ENCODE results near the gene LCN12.
A peak's percentile ranks its signal among the peaks of the same experiment; 100 is the strongest.
"Not testable (repeated sequence)": the region's sequence is repeated elsewhere in the genome, so short reads cannot be mapped to it uniquely, and the experiment has no call there.

Gene LCN12

GRCh38 chr9:136991993-136992818, 40.1 kb downstream of the LCN12 start, which contains the start of gene PAXX:
PAXX (plus strand) TSS chr9:136992422; CDS start chr9:136992444, 22 bp downstream.
- DNase-seq, result peak; percentile 93

GRCh38 chr9:136992819-136993369, 40.8 kb downstream of the LCN12 start:
- no peak for DNase-seq

- no peak for DNase-seq
Measured at GRCh38 chr9:136994180-136994887, 42.3 kb downstream of the LCN12 start.

GRCh38 chr9:136994888-136995230, 42.8 kb downstream of the LCN12 start:
- DNase-seq, result no peak

GRCh38 chr9:136995362-136995761, 43.3 kb downstream of the LCN12 start:
- DNase-seq, result no peak

- no peak for DNase-seq
Measured at GRCh38 chr9:136995772-136996311, 43.8 kb downstream of the LCN12 start.

GRCh38 chr9:136996361-136997292, 44.6 kb downstream of the LCN12 start, which contains the start of gene CLIC3:
CLIC3 (minus strand) TSS chr9:136996568; CDS start chr9:136996543, 25 bp downstream.
- DNase-seq, result no peak

GRCh38 chr9:136997371-136997770, 45.3 kb downstream of the LCN12 start:
- DNase-seq, result no peak

GRCh38 chr9:136997830-136998234, 45.8 kb downstream of the LCN12 start:
- no peak for DNase-seq

GRCh38 chr9:137000177-137000930, 48.3 kb downstream of the LCN12 start:
- DNase-seq, result peak; percentile 32

- DNase-seq, result no peak
Measured at GRCh38 chr9:137001857-137002645, 50.0 kb downstream of the LCN12 start.

- no peak for DNase-seq
Measured at GRCh38 chr9:137002646-137003041, 50.6 kb downstream of the LCN12 start.

GRCh38 chr9:137004285-137004684, 52.2 kb downstream of the LCN12 start:
- DNase-seq, result not testable (repeated sequence)

Data from OCI-M1 (cell line).